ENCODE measurements around the gene SORCS3.

The SORCS3 gene

DNA sequence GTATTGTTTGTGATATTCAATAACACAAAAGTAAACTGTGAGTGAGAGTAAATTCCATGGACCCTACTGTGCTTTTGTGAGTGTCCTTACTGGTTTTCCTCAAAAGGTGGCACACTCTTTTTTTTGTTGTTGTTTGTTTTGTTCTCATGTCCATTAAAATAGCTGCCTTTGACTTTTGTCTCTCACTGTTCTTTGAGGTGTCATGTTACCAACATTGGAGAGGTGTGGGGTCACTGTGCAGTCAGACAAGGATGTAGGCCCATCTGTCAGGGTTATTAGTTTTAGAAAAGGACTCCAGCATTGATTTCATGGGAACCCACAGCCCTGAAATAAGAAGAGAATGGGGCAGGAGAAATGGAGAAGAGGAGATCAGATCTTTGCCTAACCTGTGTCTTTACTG lies 383.1 kb downstream of the SORCS3 start:
- ATAC-seq, result no peak

- no peak for ATAC-seq
Measured at GRCh38 chr10:105025092-105025491, 384.0 kb downstream of the SORCS3 start.

GRCh38 chr10:105026566-105026965 lies 385.5 kb downstream of the SORCS3 start:
- ATAC-seq, result no peak

DNA sequence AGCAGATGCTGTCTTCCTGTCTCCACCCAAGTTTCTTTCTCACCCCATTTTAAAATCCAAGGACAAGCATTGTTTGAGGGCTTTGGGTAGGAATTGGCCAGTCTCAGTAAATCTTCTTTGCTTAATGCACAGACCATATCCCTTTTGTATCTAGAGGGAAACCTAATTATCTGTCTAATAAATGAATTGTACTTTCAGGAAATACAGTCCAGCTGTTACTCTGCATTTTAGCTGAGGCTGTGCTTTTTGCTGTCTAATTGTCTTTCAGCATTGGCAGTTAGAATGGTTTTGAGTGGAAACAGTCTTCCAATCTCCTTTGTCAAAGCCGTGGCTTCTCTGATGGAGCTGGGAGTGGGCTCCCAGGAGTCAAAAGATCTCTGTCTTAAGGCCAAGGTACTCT lies 388.2 kb downstream of the SORCS3 start:
- ATAC-seq, result no peak

DNA sequence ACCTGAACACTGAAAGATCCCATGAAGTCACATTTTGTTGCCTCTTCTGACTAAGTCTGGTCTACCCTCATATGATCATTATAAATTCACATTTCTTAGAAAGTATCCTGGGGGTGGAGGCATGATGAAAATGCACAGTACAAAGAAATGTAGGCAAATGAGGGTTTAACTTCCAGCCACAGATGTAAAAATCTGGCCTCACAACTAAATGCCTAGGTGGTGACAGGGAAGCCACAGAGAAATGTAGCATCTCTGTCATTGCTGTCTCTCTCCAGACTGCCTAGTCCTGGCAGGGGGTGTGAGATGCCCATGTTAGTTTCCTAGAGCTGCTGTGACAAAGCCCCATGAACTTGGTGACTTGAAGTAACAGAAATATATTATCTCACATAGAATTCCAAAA lies 395.9 kb downstream of the SORCS3 start:
- no peak for ATAC-seq

DNA sequence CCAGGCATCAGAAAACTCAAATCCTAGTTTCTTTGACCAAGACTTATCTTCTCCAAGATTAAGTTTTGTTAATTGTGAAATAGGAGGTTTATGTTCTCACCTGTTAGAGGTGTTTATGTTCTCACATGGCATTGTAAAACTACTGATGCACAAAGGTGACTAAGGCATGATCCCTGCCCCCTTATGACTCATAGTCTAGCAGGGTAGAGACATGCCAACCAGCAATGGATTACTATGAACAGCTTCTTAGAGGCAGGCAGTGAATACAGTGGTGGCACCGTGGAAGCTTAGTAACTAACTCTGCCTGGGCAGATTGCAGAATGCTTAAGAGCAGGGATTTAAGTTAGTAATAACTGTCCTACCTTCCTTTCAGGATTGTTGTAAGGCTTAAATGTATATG lies 400.9 kb downstream of the SORCS3 start:
- no peak for ATAC-seq

DNA sequence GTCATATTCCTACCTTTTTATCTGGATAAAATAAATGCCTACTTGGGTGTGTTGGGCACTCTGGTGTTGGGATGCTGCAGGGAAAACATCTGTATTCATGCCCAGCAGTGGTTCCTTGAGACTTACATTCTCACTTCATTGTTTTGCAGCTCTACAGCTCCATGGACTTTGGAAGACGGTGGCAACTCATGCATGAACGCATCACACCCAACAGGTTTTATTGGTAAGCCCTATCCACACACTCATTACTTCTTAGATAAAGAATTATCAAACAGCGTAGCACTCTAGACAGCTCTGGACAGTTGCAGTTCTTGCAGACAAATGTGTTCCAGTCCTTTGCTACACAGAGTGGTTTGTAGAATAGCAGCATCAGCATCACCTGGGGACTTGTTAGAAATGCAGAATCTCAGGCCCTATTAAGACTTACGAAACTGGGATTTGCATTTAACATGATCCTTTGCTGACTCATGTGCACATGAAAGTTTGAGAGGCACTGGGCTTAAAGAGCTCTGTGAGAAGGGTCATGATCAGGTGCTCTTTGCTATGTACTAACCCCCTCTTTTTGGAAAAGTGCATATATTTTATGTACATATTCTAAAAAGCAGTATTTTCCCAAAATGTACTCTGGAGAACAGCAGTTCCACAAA lies 401.9 kb downstream of the SORCS3 start:
- no peak for ATAC-seq

- ATAC-seq, result no peak
Measured at GRCh38 chr10:105044902-105045301, 403.8 kb downstream of the SORCS3 start.

DNA sequence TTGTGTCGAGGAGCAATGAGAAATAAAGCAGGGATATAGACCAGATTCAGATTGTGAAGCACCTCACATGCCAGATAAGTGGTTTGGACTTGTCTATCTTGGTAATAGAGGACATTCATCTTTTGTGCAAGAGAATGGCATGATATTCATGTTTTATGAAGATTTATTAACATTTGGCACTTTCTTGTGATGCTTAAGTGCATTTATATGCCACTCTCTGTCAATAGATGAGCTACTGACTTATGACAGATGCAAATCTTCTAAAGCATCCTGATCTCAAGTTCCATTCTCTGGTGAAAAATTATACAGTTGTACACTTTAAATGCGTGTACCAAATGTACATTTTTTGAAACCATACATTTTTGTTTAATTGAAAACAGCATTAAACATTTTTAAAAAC lies 415.3 kb downstream of the SORCS3 start:
- ATAC-seq, result no peak

- no peak for ATAC-seq
Measured at GRCh38 chr10:105062951-105063350, 421.9 kb downstream of the SORCS3 start.

DNA sequence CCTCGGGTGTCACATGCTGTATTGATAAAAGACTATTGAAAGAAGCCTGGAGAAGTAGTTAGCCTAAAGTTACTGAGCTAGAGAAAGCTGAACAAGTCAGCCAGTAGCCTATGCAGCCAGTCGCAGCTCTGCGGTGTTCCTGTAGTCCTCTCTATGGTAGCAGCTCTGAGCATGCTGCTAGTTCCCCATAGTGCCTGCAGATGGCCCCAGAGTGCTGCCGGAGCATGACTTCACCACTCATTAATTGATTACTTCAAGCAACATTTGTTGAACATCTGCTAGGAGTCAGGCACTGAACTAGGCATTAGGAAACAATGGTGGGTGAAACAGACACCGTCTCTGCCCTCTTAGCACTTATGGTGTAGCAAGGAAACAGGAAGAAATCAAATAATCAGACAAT lies 422.7 kb downstream of the SORCS3 start:
- no peak for ATAC-seq

DNA sequence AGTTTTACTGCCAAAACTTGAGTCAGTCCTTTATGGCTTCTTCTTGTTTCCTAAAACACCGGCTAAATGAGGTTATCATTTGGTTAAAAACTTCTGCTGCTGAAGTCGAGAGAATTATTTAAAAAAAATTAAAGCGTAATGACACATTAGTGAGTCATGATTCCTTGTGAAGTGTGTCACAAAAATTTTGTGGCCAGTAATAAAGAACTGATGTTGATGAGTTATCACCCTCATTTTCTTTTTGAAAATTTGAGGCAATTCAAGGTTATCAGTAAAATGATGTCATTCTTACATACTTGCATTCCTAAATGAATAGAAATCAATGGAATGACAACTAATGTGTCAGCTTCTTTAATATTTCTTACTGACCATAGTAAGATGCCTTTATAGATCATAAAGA lies 427.4 kb downstream of the SORCS3 start:
- ATAC-seq, result no peak

GRCh38 chr10:105070249-105070648 lies 429.2 kb downstream of the SORCS3 start:
- no peak for ATAC-seq

GRCh38 chr10:105070952-105071351 lies 429.9 kb downstream of the SORCS3 start:
- no peak for ATAC-seq

GRCh38 chr10:105071980-105072379 lies 430.9 kb downstream of the SORCS3 start:
- ATAC-seq, result no peak

DNA sequence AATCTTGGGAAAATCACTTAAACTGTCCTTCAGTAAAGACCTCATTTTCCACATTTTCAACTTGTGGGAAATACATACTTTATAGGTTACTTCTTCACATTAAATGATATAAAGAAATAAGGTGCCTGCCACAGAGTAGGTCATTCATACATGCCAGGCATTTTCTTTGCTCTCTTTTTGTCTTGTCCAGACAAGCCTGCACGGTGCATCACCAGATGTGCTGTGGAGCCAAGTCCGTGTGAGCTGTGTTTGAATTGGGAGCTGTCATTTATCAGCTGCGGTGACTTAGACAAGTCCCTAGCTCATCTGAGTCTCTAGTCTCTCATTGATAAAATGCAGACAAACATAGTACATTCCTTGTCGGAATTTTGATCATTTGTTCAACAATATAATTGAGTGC lies 432.9 kb downstream of the SORCS3 start:
- no peak for ATAC-seq

- ATAC-seq, result no peak
Measured at GRCh38 chr10:105075031-105075430, 433.9 kb downstream of the SORCS3 start.

DNA sequence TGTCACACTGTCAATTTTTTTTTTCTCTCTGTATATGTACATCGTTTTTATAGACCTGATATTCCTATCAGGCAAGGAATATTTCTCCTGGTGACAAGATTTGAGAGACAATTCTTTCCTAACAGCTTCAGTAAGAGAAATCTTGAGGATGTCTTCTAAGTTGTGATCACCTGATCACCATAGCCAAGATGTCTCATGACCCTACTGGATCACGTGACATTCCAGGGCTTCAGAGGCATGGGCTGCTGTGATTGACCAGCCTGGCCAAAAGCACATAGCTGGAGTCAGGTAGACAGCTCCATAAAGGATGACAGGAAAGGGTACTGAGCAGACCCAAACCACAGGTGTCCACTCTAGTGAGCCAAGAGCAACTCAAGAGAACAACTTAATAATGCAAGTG lies 444.9 kb downstream of the SORCS3 start:
- no peak for ATAC-seq

DNA sequence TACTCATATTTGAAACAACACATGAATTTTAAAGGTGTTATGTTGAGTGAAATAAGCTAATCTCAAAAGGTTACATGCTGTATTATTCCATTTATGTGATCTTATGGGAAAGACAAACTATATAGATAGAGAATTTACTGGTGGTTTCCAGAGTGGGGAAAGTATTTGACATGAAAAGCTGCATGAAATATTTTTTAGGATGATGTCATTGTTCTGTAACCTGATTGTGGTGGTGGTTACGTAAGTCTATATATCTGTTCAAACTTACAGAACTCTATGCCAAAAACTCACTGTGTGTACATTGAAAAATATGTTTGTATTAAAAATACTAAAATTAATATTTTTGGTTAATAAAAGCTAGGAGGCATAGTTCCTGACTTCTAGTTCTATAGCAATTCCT lies 453.0 kb downstream of the SORCS3 start:
- no peak for ATAC-seq

- ATAC-seq, result no peak
Measured at GRCh38 chr10:105096316-105096715, 455.2 kb downstream of the SORCS3 start.

DNA sequence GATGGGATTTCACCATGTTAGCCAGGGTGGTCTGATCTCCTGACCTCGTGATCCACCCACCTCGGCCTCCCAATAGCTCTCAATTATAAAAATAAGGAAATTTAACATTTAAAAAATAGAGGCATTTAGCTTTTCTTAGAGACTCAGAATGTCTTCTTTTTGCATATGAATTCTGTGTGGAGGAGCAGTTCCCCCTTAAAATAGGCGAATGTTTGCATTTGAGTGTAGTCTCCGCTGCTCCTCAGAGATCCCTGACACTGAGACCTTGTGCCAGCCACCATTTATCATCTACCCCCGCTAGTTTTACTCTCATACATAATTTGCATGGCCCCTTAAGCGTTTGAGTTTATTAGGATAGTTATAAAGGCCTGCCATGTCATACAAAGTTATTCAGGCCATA lies 461.9 kb downstream of the SORCS3 start:
- no peak for ATAC-seq

DNA sequence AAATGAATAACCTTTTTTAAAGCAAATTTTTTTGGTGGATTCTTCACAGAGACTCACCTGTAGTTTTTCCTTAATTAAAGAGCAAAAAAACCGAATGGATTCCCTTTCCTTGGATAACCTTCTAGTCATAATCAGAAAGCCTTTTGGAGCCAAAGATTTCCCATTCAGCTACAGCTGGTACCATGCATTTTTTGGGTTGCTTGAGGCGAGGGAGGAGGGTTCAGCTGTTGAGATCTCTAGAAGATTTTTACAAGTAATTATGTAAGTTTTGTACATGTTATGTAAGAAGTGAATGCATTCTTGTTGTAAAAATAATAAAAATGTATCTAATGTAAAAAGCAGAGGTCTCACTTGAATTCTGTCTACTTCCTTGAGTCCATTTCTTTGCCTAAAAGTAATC lies 463.2 kb downstream of the SORCS3 start:
- ATAC-seq, result no peak

DNA sequence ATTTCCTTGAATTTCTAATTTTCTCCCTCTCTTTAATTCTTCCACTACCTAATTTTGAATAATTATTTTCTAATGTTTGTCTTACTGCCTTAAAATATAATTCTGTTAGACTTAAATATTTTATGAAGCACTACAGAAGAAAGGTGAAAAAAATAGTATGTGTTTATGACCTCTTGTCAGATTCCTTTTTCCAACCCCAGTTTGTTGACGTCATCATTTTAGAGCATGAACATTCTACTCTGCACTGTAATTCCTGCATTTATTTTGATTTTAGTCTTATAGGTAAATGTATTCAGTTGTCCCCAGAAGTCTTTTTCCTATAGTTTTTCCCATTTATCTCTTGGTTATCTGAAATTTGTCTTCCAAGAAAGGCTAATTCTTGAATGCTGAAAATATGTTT lies 468.1 kb downstream of the SORCS3 start:
- no peak for ATAC-seq

- ATAC-seq, result no peak
Measured at GRCh38 chr10:105112862-105113261, 471.8 kb downstream of the SORCS3 start.

GRCh38 chr10:105113666-105114065 lies 472.6 kb downstream of the SORCS3 start:
- no peak for ATAC-seq

DNA sequence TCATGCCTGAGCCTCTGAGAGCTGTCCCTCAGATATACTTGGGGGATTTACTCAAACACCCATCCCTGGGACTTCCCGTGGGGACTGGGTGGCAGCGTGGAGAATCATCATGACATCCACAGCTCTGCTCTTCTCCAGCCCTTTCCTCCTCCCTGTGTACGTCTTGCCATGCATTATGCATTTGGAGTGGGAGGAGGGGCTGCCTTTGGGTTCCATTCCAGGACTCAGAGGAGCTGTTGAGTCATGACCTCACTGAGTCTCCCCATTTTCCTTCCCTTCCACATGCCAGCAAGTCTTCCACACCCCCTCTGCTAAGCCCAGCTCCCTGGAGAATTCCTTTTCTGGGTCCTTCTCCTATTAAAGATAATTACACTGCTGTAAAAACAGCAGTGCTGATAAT lies 480.7 kb downstream of the SORCS3 start:
- ATAC-seq, result no peak

Data from activated CD4-positive, CD25-positive, alpha-beta regulatory T cell treated with anti-CD3 and anti-CD28 coated beads, Interleukin-2, amount 50 U/mL, for 24 hours (primary cell).